HL-60 (cell line): ENCODE measurements around the gene S100A16.

Experiments
- DNase-seq, 2 experiments: peaks; one replicate each; pipeline ENCODE4 v3.0.0-alpha.2; 2010 to 2020; ENCODE audit warnings: low read depth in 1 of 2, low spot score in 1 of 2
- H3K27ac ChIP-seq: fragments of 250-450 bp; sonication (Bioruptor Pico); replicated peaks from 2 replicates; pipeline ENCODE4 v1.5.1; 2020; ENCODE audit warnings: mild to moderate bottlenecking, moderate library complexity
- H3K27me3 ChIP-seq: fragments of 250-450 bp; sonication (Bioruptor Pico); 2 replicates; pipeline ENCODE4 v1.5.1; 2021; ENCODE audit warnings: mild to moderate bottlenecking, moderate library complexity; ENCODE audit not compliant: insufficient read depth, poor library complexity, severe bottlenecking
- H3K4me3 ChIP-seq: replicated peaks from 2 replicates; pipeline ENCODE4 v1.5.1; 2011; ENCODE audit warnings: mild to moderate bottlenecking, control low read depth, low read length; ENCODE audit not compliant: insufficient read depth
- GABPA ChIP-seq: IDR thresholded peaks from 2 replicates; pipeline ENCODE4 v1.6.1; 2012; ENCODE audit warnings: low read depth
- POLR2AphosphoS5 ChIP-seq: IDR thresholded peaks from 2 replicates; pipeline ENCODE4 v1.6.1; 2012; ENCODE audit warnings: low read depth
- SPI1 ChIP-seq: IDR thresholded peaks from 2 replicates; pipeline ENCODE4 v1.6.1; 2012; ENCODE audit warnings: low read depth, mild to moderate bottlenecking, borderline replicate concordance
- TF ChIP-seq, protein P1 (sequence below): IDR thresholded peaks from 2 replicates; pipeline ENCODE4 v1.6.1; 2012; ENCODE audit warnings: low read depth; ENCODE audit not compliant: insufficient replicate concordance
- TF ChIP-seq, protein P2 (sequence below): IDR thresholded peaks from one replicate; pipeline ENCODE4 v1.5.1; 2011; ENCODE audit warnings: low read length, control low read depth, inconsistent platforms; ENCODE audit not compliant: insufficient read depth

The S100A16 gene

DNA sequence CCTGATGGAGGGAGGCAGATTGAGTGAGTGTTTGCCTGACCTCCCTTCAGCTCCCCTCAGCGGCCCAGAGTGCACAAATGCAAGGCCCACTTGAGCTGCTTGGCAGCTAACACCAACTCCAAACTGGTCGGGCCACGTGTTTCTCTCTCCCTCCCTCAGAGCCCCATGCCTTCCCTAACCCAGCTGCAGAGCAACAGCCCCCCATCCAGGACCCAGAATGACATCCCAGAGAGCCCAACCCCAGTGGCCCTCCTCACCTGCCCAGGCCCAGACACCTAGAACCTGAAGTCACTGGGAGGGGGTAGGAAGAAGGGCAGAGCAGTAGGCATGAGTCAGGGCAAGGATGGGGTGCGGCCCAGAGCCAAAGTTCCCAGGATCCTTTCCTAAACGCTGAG lies 4.0 kb upstream of the S100A16 start:
- Histone ChIP-seq H3K4me3 (no peak overlapping the region), H3K27me3 (no peaks in the 10 kb centered on the region), H3K27ac (no peak overlapping the region)
- DNase-seq: no peak
- TF ChIP-seq, protein P1, sequence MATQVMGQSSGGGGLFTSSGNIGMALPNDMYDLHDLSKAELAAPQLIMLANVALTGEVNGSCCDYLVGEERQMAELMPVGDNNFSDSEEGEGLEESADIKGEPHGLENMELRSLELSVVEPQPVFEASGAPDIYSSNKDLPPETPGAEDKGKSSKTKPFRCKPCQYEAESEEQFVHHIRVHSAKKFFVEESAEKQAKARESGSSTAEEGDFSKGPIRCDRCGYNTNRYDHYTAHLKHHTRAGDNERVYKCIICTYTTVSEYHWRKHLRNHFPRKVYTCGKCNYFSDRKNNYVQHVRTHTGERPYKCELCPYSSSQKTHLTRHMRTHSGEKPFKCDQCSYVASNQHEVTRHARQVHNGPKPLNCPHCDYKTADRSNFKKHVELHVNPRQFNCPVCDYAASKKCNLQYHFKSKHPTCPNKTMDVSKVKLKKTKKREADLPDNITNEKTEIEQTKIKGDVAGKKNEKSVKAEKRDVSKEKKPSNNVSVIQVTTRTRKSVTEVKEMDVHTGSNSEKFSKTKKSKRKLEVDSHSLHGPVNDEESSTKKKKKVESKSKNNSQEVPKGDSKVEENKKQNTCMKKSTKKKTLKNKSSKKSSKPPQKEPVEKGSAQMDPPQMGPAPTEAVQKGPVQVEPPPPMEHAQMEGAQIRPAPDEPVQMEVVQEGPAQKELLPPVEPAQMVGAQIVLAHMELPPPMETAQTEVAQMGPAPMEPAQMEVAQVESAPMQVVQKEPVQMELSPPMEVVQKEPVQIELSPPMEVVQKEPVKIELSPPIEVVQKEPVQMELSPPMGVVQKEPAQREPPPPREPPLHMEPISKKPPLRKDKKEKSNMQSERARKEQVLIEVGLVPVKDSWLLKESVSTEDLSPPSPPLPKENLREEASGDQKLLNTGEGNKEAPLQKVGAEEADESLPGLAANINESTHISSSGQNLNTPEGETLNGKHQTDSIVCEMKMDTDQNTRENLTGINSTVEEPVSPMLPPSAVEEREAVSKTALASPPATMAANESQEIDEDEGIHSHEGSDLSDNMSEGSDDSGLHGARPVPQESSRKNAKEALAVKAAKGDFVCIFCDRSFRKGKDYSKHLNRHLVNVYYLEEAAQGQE: no peak
- no peak for TF ChIP-seq SPI1
- TF ChIP-seq, protein P2, sequence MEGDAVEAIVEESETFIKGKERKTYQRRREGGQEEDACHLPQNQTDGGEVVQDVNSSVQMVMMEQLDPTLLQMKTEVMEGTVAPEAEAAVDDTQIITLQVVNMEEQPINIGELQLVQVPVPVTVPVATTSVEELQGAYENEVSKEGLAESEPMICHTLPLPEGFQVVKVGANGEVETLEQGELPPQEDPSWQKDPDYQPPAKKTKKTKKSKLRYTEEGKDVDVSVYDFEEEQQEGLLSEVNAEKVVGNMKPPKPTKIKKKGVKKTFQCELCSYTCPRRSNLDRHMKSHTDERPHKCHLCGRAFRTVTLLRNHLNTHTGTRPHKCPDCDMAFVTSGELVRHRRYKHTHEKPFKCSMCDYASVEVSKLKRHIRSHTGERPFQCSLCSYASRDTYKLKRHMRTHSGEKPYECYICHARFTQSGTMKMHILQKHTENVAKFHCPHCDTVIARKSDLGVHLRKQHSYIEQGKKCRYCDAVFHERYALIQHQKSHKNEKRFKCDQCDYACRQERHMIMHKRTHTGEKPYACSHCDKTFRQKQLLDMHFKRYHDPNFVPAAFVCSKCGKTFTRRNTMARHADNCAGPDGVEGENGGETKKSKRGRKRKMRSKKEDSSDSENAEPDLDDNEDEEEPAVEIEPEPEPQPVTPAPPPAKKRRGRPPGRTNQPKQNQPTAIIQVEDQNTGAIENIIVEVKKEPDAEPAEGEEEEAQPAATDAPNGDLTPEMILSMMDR: no peak
- no peak for TF ChIP-seq GABPA
- TF ChIP-seq POLR2AphosphoS5: no peak

DNA sequence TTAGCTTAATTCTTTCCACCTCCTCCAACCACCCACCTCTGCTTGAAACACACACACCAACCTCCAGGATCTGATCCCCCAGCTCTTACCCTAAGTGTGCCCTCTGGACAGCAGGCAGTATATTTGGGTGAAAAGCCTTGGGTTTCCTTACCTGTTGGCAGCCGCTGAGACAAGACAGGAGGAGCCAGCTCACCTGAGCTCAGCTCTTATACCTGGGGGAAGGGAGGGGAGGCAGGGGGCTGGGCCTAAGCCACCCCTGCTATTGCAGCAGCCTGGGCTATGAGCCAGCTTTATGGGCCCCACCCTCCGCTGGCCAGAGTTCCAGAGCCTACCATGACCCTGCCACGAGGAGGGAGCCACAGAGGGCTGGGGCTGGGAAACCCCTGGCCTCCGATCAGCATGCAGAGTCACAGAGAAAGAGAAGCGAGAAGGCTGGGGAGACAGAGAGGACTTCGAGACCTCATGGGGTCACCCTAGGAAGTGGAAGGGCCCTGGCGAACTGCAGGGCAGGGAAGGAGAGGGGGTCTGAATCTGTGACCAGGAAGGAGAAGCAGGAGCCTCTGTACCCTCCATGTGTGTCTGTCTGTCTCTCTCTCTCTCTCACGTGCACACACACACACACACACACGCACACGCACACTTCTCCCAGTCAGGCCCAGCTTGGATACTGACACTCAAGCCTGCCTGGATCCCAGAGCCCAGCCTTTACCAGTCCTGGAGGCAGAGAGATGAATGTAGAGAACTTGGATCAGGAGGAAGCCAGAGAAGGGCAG lies 3.4 kb upstream of the S100A16 start, which contains the start of gene S100A14:
S100A14 (minus strand) TSS at position 182 of the 773 bp plus-strand sequence. CDS start 467 bp downstream, outside the sequence.
- no peak for TF ChIP-seq SPI1
- no peak for TF ChIP-seq GABPA
- TF ChIP-seq, protein P2: no peak
- TF ChIP-seq, protein P1: no peak
- TF ChIP-seq POLR2AphosphoS5: no peak
- DNase-seq: no peak
- no peak within 1 kb of the TSS for H3K4me3 ChIP-seq
- no peak within 1 kb of the TSS for H3K27ac ChIP-seq
- no peaks in the 10 kb centered on the region for H3K27me3 ChIP-seq

DNA sequence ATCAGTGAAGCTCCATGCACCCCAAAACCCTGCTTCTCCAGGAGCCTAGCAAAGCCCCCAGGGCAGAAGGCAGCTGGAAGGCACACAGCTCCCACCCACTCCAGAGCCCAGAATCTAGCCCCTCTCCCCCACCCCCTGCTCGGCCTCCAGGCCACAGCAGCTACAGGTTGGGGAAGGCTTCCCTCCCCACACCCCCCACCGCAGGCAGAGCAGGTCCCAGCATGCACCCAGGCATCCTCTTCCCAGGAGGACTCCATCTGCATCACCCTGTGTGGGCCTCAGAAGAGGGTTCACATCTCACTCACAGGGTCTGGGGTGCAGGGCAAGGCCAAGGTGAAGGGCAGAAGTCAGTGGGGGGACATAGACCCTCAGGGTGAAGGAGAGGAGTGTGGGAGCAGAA lies 2.5 kb upstream of the S100A16 start:
- no peaks in the 10 kb centered on the region for H3K27me3 ChIP-seq
- no peak overlapping the region for H3K27ac ChIP-seq
- no peak overlapping the region for H3K4me3 ChIP-seq
- DNase-seq: no peak
- TF ChIP-seq, protein P1: no peak
- TF ChIP-seq, protein P2: no peak
- TF ChIP-seq GABPA: no peak
